Cerebellar nuclear complex (tissue), 1 donor: Measurements from ENCODE around the gene IVD.
A peak's percentile ranks its signal among the peaks of the same experiment; 100 is the strongest.

ENCODE experiments used
- DNase-seq, 2 experiments: peaks; one replicate each; lab custom pipeline; 2025; lab: John Stamatoyannopoulos, UW

Gene IVD

DNA sequence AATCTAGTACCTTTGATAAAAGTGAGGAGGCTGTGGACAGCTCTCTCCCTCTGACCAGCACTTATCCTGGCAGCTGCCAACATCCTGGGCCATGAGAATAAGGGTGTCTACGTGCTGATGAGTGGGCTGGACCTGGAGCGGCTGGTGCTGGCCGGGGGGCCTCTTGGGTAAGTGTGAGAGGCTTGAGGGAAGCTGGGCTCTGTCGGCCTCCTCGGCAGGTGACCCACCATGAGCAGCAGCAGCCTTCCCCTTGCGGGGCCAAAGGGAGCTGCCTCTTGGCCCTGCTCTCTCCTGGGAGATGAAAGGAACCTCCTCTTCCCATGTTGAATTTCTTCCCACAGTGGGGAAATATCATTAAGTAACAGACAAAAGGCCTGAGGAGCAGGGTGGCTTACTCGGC lies 9.2 kb downstream of the IVD start:
- DNase-seq = no peak

DNA sequence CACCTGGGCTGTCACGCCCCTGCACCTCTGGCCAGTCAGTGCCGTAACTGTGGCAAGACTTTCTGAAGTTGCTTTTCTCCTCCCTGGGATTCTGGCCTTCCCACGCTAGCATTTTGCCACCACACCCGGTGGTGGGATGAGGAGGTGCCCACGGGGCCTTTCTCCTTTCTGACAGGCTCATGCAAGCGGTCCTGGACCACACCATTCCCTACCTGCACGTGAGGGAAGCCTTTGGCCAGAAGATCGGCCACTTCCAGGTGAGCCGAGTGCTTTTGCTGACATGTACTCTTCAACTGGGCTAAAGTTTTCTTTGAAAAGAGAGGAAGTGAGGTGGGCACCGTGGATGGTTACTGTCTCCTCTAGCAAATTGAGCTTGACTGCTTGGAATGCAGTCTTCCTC lies 9.6 kb downstream of the IVD start:
- no peak for DNase-seq

DNA sequence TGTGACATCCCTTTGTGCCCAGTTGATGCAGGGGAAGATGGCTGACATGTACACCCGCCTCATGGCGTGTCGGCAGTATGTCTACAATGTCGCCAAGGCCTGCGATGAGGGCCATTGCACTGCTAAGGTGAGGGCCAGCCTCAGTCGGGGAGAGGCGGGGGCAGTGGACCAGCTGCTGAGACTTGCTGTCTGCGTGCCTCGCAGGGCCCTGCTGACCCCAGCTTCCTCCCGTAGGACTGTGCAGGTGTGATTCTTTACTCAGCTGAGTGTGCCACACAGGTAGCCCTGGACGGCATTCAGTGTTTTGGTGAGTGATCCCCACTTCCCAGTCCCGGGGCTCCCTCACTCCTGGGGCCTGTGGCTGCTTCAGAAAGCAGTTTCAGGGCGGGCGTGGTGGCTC lies 10.5 kb downstream of the IVD start:
- no peak for DNase-seq

- no peak for DNase-seq
These were observed 12.5 kb downstream of the IVD start for GRCh38 chr15:40418126-40418525.

DNA sequence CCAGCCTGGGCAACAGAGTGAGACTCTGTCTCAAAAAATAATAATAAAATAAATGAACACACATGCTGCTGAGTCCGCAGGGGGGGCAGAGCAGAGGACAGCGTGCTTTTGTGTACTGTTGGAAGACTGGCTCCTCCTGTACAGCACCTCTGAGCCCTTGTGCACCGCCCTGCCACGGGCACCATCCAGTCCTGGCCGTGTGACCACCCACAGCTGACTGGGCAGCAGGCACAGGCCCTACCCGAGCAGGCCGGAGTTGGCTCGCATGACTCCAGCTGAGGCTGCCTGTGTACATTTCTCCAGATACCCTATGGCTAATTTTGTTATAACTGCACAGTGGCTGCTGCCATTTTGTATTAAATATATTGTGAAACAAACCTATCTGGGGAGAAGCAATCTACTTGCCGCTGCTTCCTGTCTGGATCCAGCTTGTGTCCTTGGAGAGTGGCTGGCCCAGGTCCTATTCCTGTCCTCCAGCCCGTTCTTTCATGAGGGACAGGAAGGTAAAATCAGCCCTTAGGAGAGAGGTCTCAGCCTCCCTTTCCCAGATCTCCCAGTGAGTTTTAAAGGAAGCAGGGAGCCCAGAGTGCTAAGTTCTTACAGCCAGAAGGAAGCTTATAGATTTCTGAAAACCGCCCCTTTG lies 14.6 kb downstream of the IVD start:
- DNase-seq = no peak

- no peak for DNase-seq
These were observed 15.2 kb downstream of the IVD start for GRCh38 chr15:40420793-40421192.

- DNase-seq = peak in 1 of 2 experiments; percentile 37
These were observed 15.9 kb downstream of the IVD start for GRCh38 chr15:40421246-40422157.

DNA sequence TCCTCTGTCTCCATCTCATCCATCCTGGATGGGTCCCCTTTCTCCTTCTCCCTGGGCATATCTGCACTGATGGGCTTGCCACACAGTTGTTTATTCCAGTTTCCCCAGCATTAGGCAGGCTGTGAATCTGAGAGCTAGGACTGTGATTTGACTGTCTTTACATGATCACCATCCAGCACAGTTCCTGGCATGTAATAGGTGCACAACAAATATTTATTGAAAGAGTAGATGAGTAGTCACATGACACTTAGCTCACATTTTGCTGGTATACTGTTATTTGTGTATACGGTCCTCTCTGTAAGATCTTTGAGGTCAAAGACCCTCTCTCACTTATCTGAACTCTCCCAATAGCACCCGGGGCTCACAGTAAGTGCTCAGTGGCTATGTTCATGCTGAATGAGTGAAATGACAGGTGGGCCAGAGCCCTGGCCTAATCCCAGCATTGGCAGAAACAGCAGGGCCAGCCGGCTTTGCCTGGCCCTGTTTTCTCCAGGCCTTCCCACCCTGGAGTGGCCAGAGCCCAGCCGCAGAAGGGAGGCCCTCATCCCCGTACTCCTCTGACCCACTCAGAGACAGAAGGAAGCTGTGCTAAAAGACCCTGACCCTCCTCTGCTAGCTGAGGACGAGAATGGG lies 19.0 kb downstream of the IVD start:
- no peak for DNase-seq

DNA sequence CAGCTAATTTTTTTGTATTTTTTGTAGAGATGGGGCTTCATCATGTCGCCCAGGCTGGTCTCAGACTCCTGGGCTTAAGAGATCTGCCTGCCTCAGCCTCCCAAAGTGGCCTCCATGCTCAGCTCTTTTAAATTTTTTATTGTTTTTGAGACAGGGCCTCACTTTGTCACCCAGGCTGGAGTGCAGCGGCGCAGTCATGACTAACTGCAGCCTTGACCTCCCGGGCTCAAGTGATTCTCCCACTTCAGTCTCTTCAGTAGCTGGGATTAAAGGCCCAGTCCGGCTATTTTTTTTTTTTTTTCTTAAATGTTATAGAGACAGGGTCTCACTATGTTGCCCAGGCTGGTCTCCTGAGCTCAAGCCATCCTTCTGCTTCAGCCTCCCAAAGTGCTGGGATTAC lies 20.1 kb downstream of the IVD start:
- no peak for DNase-seq

DNA sequence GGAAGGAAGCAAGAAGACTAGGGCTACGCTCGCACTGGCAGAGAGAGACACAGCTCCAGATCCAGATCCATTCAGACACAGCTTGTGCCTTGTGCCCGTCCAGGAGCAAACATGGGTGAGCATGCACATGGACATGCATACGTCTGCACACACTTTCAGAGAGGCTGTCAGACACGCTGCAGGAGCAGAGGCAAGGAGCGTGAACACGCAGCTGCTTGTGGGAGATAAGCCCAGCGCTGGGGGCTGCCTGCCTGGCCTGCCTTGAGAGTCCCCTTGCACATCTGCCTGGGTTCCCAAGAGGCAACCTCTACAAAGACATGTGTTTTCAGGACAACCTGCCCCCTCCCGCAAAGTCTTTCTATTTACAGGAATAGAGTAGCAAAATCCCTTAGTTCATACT lies 21.6 kb downstream of the IVD start:
- no peak for DNase-seq

DNA sequence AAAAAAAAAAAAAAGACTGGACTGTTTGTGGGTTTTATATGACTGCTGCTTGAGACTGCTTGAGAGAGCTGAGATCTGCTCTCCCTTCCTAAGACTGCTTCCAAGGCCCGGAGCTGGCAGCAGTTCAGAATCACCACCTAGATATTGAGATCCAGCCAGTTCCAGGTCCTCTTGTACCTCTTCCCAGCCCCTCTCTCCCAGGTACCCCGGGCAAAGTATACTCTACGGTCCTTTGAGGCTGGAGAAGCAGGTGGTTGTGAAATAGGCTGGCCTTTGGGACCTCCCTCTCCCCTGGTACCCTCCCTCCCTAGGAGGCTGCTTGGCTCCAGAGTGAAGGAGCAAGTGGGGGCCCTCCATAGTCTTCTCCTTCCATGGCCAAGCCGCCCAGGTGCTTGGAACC lies 22.6 kb downstream of the IVD start:
- no peak for DNase-seq

DNA sequence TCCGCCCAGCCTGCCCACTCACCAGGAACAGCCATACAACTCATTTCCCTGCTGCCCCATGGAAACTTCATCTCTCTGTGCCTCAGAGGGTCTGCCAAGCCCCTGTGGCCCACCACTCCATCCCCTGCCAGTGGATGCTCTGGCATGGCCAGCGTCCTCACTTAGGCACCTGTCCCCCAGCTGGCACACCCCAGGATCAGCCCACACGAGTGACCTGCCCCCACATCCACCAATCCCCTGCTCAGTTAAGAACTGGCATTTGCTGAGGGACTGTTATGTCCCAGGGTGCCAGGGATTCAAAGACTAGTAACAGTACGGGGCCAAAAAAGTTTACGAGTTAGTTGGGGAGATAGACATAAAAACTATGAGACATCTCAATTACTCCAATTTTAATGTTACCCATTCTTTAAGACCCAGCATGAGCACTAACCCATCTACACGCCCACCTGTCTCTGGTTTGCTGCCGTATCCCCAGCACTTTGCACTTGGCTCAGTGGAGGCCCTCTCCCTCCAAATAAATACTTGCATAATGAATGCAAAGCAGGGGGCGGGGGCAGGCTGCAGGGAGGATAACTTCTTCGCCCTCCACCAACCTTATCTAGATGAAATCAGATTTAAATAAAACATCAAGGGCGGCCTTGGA lies 23.6 kb downstream of the IVD start:
- DNase-seq = no peak

GRCh38 chr15:40430271-40430805 lies 24.7 kb downstream of the IVD start:
- no peak for DNase-seq

- DNase-seq = no peak
These were observed 29.6 kb downstream of the IVD start for GRCh38 chr15:40435023-40435709.

DNA sequence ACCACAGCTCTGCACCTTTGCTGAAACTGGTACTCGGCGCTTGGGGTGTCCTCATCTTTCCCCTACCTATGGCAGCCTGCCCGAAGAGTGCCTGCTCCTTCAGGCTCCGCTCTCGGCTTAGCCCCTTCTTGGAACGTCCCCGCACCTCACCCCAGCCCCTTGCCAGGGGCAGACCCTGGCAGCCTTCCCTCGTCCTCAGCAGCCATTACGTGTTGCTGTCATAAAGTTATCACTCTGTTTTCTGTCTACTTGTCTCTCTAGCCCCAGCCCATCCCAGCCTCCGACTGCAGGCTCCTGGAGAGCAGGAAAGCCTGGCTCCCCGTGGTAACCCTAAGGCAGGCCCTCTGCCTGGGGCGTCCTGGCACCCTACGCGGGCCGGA lies 30.1 kb downstream of the IVD start:
- DNase-seq = no peak

GRCh38 chr15:40436116-40436891 lies 30.7 kb downstream of the IVD start:
- no peak for DNase-seq

DNA sequence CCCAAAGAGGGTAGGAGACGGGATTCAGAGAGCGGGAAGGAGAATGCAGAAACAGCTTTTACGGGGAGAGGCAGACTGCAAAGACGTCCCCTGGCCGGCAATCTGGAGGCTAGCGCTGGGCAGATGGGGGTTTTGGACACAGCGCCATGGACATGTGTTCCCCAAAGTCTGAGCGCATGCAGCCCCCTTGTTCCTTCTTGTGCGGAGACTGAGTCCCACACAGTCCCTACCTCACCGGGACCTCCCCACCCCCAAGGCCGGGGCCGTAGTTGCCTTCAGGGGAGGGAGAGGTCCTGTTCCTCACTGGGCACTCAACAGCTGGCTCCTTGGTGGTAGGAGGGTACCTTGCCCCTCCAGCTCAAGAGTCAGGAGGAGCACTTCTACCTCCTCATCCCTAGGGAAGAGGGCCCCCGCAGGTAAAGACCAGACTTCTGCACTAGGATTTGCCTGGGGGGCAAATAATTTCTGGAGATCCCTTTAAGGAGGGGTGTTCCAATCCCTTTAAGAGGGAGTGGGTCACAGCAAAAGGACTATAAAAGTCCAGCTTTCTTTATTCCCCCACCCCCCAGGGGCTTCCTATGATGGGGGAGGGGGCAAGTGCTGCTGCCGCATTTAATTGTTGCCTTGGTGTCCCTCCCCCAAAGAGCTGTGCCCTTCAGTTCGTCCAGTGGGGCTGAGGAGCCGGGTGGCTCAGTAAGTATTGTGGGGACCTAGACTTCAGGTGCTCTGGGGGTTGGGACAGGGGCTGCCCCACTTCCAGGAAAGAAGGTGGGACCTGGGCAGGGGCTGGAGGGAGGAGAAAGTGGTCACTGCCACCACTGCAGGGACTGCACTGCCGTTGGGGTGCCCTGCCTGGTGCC lies 31.5 kb downstream of the IVD start:
- no peak for DNase-seq

GRCh38 chr15:40437752-40438687 lies 32.4 kb downstream of the IVD start:
- DNase-seq = no peak

DNA sequence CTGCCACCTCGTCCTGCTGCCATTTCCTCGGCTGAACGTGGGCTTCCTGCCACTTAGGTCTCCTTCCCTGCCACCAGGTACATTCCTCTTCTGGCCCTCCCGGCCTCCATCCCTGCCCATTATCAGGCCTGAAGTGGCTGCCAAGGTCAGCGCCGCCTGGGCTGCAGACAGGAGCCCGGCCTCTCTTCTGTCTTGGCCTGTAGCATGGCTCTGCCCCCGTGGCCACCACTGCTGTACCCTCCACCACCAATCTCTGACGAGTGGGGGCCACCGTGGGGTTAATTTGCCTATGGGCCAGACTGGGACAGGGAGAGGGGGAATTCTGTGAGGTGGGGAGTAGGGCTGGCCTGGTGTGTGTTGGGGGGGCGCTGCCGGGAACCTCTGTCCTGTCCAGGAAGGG lies 33.1 kb downstream of the IVD start:
- DNase-seq = no peak
